GM12874 (cell line): ENCODE results near the gene ORMDL1.

ENCODE experiments used
- CTCF ChIP-seq: IDR thresholded peaks from 2 replicates; pipeline ENCODE4 v1.5.1; 2011; ENCODE audit warnings: low read depth, mild to moderate bottlenecking, control low read depth, low read length, moderate library complexity; ENCODE audit not compliant: insufficient read depth

ORMDL1 gene

GRCh38 chr2:189819297-189819704 lies 35.2 kb upstream of the ORMDL1 start:
- no peak for TF ChIP-seq CTCF

- TF ChIP-seq CTCF, result no peak
These were observed 34.3 kb upstream of the ORMDL1 start for GRCh38 chr2:189818249-189819038.

- TF ChIP-seq CTCF, result no peak
These were observed 19.3 kb upstream of the ORMDL1 start for GRCh38 chr2:189803431-189803830.

GRCh38 chr2:189802396-189802912 lies 18.3 kb upstream of the ORMDL1 start:
- no peak for TF ChIP-seq CTCF

- TF ChIP-seq CTCF, result no peak
These were observed 15.4 kb upstream of the ORMDL1 start for GRCh38 chr2:189799531-189799930.

- no peak for TF ChIP-seq CTCF
These were observed 14.8 kb upstream of the ORMDL1 start for GRCh38 chr2:189799030-189799331.

GRCh38 chr2:189798312-189799029 lies 14.3 kb upstream of the ORMDL1 start:
- TF ChIP-seq CTCF, result no peak
